HL-60 (cell line): ENCODE measurements around the gene BLOC1S4.
A peak's percentile ranks its signal among the peaks of the same experiment; 100 is the strongest.

Experiments used
- DNase-seq, 2 experiments: peaks; one replicate each; pipeline ENCODE4 v3.0.0-alpha.2; 2010 to 2020; ENCODE audit warnings: low read depth in 1 of 2, low spot score in 1 of 2
- H3K27ac ChIP-seq: fragments of 250-450 bp; sonication (Bioruptor Pico); replicated peaks from 2 replicates; pipeline ENCODE4 v1.5.1; 2020; ENCODE audit warnings: mild to moderate bottlenecking, moderate library complexity
- H3K27me3 ChIP-seq: fragments of 250-450 bp; sonication (Bioruptor Pico); 2 replicates; pipeline ENCODE4 v1.5.1; 2021; ENCODE audit warnings: mild to moderate bottlenecking, moderate library complexity; ENCODE audit not compliant: insufficient read depth, poor library complexity, severe bottlenecking
- H3K4me3 ChIP-seq: replicated peaks from 2 replicates; pipeline ENCODE4 v1.5.1; 2011; ENCODE audit warnings: mild to moderate bottlenecking, control low read depth, low read length; ENCODE audit not compliant: insufficient read depth
- GABPA ChIP-seq: IDR thresholded peaks from 2 replicates; pipeline ENCODE4 v1.6.1; 2012; ENCODE audit warnings: low read depth
- POLR2AphosphoS5 ChIP-seq: IDR thresholded peaks from 2 replicates; pipeline ENCODE4 v1.6.1; 2012; ENCODE audit warnings: low read depth
- SPI1 ChIP-seq: IDR thresholded peaks from 2 replicates; pipeline ENCODE4 v1.6.1; 2012; ENCODE audit warnings: low read depth, mild to moderate bottlenecking, borderline replicate concordance
- TF ChIP-seq, protein P1 (sequence below): IDR thresholded peaks from 2 replicates; pipeline ENCODE4 v1.6.1; 2012; ENCODE audit warnings: low read depth; ENCODE audit not compliant: insufficient replicate concordance
- TF ChIP-seq, protein P2 (sequence below): IDR thresholded peaks from one replicate; pipeline ENCODE4 v1.5.1; 2011; ENCODE audit warnings: low read length, control low read depth, inconsistent platforms; ENCODE audit not compliant: insufficient read depth

The BLOC1S4 gene

DNA sequence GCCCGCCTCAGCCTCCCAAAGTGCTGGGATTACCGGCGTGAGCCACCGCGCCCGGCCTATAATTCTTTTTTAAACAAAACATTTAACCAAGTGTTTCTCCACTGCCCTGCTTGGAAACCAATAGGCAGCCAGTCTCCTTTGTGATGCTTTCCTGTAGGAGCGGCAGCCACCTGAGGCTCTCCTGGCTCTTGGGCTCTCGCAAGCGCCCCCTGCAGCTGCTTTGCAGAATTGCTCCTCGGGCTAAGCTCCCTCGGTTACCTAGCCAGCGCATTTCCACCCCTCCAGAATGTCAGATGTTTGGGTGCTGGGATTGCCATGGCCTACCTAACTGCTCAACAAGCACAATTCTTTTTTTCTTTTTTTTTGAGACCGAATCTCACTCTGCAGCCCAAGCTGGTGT lies 14.6 kb upstream of the BLOC1S4 start:
- Histone ChIP-seq H3K27ac (no peak overlapping the region), H3K27me3 (no peaks in the 10 kb centered on the region), H3K4me3 (no peak overlapping the region)
- TF ChIP-seq POLR2AphosphoS5, result no peak
- TF ChIP-seq, protein P1, sequence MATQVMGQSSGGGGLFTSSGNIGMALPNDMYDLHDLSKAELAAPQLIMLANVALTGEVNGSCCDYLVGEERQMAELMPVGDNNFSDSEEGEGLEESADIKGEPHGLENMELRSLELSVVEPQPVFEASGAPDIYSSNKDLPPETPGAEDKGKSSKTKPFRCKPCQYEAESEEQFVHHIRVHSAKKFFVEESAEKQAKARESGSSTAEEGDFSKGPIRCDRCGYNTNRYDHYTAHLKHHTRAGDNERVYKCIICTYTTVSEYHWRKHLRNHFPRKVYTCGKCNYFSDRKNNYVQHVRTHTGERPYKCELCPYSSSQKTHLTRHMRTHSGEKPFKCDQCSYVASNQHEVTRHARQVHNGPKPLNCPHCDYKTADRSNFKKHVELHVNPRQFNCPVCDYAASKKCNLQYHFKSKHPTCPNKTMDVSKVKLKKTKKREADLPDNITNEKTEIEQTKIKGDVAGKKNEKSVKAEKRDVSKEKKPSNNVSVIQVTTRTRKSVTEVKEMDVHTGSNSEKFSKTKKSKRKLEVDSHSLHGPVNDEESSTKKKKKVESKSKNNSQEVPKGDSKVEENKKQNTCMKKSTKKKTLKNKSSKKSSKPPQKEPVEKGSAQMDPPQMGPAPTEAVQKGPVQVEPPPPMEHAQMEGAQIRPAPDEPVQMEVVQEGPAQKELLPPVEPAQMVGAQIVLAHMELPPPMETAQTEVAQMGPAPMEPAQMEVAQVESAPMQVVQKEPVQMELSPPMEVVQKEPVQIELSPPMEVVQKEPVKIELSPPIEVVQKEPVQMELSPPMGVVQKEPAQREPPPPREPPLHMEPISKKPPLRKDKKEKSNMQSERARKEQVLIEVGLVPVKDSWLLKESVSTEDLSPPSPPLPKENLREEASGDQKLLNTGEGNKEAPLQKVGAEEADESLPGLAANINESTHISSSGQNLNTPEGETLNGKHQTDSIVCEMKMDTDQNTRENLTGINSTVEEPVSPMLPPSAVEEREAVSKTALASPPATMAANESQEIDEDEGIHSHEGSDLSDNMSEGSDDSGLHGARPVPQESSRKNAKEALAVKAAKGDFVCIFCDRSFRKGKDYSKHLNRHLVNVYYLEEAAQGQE, result no peak
- TF ChIP-seq, protein P2, sequence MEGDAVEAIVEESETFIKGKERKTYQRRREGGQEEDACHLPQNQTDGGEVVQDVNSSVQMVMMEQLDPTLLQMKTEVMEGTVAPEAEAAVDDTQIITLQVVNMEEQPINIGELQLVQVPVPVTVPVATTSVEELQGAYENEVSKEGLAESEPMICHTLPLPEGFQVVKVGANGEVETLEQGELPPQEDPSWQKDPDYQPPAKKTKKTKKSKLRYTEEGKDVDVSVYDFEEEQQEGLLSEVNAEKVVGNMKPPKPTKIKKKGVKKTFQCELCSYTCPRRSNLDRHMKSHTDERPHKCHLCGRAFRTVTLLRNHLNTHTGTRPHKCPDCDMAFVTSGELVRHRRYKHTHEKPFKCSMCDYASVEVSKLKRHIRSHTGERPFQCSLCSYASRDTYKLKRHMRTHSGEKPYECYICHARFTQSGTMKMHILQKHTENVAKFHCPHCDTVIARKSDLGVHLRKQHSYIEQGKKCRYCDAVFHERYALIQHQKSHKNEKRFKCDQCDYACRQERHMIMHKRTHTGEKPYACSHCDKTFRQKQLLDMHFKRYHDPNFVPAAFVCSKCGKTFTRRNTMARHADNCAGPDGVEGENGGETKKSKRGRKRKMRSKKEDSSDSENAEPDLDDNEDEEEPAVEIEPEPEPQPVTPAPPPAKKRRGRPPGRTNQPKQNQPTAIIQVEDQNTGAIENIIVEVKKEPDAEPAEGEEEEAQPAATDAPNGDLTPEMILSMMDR, result peak; percentile 7
- TF ChIP-seq SPI1, result no peak
- TF ChIP-seq GABPA, result no peak
- no peak for DNase-seq

DNA sequence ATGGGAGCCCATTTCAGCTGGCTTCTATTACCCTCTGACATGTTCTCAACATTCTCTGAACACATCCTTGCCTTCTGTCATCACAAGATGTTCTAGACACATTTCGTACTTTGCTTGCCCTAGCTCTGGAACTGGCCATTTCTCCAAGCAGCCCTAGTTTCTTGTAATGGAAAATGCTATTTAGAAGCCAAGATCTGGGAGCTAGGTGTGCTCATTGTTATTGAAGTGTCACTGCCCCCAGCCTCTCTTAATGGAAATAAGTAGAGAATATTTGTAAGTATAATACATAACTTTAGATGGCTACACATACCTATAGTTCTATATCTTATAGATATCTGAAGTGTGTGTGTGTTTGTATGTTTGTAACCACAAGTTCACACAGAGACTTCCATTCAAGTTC lies 13.2 kb upstream of the BLOC1S4 start:
- no peak for TF ChIP-seq SPI1
- H3K4me3 ChIP-seq, result no peak overlapping the region
- no peaks in the 10 kb centered on the region for H3K27me3 ChIP-seq
- no peak overlapping the region for H3K27ac ChIP-seq
- no peak for DNase-seq

DNA sequence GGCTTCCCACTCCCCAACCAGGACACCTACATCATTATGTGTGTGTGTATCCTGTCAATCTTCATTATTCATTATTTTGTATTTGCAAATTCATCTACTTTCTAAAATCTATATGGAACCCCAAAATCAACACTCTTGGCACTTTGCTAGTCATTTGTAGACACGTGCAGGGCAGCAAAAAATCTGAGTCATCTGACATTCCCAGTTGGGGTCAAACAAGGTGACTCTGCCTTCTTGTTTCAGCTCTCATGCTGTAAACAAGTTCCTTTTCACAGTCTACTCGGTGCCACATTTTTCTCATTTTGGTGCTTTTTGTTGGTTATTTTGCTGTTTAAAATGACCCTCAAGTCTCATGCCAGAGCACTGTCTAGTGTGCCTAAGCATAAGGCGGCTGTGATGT lies 12.2 kb upstream of the BLOC1S4 start:
- TF ChIP-seq GABPA (no peak), POLR2AphosphoS5 (no peak), SPI1 (no peak)
- TF ChIP-seq, protein P1, result no peak
- TF ChIP-seq, protein P2, result no peak
- DNase-seq, result no peak
- Histone ChIP-seq H3K27me3 (no peaks in the 10 kb centered on the region), H3K4me3 (no peak overlapping the region), H3K27ac (no peak overlapping the region)

DNA sequence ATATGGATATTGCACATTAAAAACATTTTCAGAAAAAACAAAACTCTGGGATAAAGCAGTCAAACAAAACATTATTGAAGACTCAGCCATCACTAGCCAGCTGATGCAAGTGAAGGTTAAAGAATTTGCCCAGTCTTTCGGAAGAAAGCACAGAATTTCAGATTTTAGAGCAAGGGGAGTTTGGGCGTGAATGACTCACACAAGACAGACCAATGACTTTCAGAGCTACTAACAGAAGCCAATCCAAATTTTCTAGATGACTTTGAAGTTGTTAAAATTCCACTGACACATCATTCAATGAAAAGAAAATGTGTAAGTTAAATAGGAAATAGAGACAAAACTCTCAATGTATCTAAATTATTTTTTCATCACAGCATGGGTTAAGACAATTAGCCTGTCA lies 10.3 kb upstream of the BLOC1S4 start:
- no peaks in the 10 kb centered on the region for H3K27me3 ChIP-seq
- no peak overlapping the region for H3K4me3 ChIP-seq
- DNase-seq, result no peak
- no peak overlapping the region for H3K27ac ChIP-seq
- TF ChIP-seq GABPA, result no peak
- no peak for TF ChIP-seq POLR2AphosphoS5

DNA sequence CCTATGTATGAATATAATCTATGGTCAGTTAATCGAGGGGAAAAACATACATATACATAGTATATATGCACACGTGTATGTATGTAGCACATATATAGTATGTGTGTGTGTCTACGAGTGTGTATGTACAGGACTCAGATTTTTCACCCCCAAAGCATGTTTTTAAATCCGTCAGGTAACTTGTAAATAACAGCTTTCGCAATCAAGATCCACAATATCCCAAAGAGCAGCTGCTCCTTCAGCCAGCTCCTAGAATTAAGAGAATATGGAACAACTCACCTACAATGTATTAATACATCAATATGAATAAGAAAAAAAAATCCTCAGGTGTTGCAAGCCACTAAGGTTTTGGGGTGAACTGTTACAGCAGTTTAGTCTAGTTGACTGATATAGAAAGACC lies 9.8 kb upstream of the BLOC1S4 start:
- TF ChIP-seq SPI1, result no peak
- TF ChIP-seq POLR2AphosphoS5, result no peak
- TF ChIP-seq, protein P2, result no peak
- no peak for TF ChIP-seq GABPA
- TF ChIP-seq, protein P1, result no peak
- Histone ChIP-seq H3K27ac (no peak overlapping the region), H3K4me3 (no peak overlapping the region), H3K27me3 (no peaks in the 10 kb centered on the region)
- no peak for DNase-seq
